HG02943 (cell line): ENCODE data around the gene CYP2A7.
"Not testable (repeated sequence)": the region's sequence is repeated elsewhere in the genome, so short reads cannot be mapped to it uniquely, and the experiment has no call there.

ENCODE experiments used
- ATAC-seq: cut with Tn5 transposase; IDR thresholded peaks from one replicate; pipeline ENCODE4 v1.9.1; 2021; ENCODE audit warnings: mild to moderate bottlenecking, low read depth, moderate library complexity; ENCODE audit not compliant: unreplicated experiment

Gene CYP2A7

DNA sequence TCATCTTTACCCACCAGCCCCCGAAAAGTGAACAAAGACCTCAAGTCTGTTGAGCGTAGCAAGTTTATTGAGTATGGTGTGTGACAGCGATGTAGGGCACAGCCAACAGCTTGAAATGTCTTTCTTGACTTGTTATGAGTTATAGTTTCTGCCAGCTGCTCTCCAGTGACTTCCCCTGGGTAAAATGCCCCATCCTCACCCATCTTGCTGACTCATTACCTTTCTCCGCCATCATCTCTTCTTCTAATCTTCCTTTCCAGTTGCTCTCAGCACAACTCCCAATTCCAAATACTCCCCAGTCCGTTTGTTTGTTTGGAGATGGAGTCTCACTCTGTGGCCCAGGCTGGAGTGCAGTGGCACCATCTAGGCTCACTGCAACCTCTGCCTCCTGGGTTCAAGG lies 18.5 kb upstream of the CYP2A7 start:
- ATAC-seq, result not testable (repeated sequence)

DNA sequence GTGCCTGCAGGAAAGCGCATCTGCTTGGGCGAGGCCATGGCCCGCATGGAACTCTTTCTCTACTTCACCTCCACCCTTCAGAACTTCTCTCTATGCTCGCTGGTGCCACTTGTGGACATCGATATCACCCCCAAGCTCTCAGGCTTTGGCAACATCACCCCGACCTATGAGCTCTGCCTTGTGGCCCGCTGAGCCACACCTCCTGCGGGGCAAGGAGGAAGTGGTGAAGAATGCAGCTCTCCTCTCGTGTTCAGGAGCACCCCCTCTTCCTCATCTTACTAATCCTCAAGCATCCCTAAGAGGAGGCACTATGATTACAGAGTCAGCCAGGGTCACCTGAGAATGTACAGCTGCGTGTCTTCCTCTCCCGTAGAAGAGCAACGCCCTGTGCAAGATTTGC lies 17.9 kb upstream of the CYP2A7 start:
- ATAC-seq, result not testable (repeated sequence)

DNA sequence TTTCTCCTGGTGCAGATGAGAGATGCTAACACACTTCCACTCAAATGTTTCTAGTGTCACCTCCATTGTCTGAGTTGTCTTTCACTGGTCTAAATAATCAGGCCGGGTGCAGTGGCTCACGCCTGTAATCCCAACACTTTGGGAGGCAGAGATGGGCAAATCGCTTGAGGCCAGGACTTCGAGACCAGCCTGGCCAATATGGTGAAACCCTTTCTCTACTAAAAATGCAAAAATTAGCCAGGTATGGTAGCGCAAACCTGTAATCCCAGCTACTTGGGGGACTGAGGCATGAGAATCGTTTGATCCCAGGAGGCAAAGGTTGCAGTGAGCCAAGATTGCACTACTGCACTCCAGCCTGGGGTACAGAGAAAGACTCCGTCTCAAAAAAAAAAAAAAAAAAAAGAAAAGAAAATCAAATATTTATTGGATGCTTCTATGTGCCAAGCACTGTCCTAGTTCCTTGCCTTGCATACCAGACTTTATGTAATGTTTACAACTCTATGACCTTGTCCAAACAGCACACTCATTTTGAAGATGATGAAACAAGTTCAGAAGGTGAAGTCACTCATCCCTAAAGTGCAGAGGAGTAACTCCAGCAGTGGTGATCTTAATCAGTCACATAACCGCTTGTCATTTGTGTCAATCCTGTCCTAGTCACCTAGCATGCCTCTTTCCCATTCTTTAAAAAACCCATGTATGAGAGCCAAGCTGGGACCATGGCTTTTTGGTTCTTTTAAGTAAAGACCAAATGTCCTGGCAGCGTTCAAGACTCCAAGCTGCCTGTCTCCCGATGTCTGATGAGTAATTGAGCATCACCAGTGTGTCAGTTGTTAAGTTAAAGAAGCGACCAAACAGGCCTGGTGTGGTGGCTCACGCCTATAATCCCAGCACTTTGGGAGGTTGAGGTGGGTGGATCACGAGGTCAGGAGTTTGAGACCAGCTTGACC lies 15.1 kb upstream of the CYP2A7 start:
- ATAC-seq, result not testable (repeated sequence)

DNA sequence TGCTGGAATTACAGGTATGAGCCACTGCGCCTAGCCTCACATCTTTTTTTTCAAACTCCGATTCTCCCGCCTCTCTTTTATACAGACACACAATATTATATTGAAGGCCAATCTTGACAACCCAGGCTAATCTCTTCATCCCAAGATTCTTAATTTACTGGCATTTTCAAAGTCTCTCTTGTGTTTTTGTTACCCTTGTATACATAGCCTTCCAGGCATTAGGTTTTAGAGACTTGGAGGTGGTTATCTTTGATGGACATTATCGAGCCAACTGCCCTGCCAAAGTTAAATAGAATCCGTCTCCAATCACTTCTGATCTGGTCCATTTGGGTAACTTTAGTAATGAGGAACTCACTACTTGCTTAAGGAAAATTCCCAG lies 14.4 kb upstream of the CYP2A7 start:
- ATAC-seq, result no peak

DNA sequence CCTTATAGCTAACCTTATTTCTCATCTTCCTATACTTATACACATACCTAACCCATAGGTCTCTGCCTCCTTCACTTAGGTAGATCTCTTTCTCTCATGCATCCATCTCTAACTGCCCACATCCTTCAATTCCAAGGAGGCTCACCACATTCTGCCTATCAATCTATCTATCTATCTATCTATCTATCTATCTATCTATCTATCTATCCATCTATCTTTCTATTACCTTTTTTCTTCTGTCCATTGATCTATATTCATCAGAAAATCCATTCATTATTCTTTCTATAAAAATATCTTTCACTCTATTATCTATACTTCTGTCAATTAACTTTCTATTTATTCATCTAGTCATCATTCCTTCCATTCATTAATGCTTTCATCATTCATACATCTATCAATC lies 11.1 kb upstream of the CYP2A7 start:
- no peak for ATAC-seq

DNA sequence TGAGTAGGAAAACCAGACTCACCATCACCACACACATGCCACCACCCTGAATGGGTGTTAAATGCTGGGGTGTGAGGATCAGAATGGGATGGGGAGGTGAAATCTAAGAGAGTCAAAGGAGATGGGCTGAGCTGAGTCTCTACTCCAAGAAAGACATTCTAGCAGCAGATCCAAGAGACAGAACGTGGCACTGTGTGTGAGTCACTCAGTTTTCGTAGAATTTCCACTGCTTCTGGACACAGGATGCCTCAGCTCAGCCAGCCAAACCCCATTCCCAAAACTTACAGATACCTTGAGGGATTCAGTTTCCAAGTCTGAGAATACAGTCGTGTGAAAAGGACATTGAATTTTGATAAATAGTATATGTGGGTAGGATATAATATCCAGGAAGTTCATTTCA lies 7.3 kb upstream of the CYP2A7 start:
- ATAC-seq, result no peak

DNA sequence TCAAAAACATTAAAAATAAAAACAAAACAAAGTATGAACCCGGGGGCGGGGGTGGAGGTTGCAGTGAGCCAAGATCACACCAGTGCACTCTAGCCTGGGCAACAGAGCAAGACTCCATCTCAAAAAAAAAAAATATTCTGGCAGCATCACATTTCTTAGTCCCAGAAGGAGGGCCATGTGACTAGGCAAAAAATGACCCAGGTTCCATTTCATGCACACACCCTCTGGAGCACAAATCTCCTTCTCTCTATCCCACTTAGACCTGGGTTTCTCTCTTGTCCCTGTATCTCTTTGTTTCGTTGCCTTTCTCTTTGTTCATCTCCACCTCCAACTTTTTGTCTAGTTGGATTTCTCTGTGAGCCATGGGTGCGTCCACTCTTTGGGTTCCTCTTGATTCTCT lies 6.2 kb upstream of the CYP2A7 start:
- ATAC-seq, result no peak

DNA sequence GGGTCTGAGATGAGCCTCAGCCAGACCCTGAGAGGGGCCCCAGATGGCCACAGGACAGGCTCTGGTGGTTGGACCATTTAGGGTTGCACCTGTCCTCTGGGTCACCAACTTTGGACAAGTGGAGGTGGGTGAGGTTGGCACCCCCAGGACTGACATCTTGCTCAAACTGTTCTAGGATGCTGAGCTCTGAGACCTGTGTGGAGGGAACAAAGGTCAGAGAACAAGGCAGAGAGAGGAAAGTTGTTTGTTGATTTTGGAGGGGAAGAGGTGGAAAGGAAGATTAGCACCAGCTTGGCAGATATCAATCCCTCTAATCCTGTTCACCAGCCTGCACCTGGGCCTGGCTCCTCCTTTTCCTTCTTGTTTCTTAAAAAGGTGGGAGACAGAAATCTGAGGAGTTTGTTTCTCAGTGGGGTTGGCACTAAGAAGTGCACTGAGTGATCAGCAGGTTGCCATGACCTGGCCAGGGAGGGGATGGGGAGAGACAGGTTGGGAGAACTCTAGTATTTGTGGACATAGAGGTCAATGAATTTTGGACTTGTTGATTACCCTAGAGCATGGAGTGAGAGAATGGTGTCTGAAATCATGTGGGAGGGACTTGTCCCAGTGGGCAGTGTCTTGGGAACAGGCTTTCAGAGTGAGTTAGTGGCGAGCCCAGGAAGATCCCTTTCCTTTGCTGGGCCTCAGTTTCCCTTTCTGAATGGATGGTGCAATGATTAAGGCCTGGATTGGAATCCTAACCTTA lies 2.3 kb upstream of the CYP2A7 start:
- ATAC-seq, result not testable (repeated sequence)

DNA sequence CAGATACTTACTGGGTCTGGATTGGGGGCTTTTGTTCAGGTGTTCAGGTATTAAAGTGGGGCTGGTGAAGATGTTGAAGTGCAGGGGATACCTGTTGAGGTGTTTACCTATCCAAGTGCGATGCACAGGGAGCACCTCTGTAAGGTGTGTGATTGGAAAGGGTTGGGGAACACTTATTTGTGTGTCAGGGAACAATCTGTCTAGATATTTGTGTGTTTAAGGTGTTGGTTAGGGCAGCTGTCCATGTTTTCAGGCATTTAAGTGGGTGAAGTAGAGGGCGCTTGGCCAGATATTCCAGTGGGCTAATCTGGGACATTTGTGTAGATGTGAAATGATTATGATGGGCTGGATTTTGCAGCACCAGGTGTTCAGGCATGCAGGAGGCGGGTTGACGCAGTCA lies 2.7 kb downstream of the CYP2A7 start:
- not testable (repeated sequence) for ATAC-seq

DNA sequence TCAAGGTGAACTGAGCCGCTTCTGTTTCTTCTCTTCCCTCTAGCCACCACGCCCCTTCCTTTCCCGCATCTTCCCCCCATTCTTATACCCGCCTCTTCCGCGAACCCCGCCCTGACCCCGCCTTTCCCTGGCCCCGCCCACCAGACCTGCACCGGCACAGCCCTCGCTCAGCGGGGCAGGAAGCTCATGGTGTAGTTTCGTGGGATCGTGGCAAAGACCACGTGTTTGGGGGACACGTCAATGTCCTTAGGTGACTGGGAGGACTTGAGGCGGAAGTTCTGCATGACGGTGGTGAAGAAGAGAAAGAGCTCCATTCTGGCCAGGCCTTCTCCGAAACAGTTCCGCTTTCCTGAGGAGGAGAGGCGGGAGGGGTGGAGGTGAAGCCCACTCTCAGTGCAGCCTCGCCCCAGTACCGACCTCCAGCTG lies 6.5 kb downstream of the CYP2A7 start:
- ATAC-seq, result not testable (repeated sequence)

DNA sequence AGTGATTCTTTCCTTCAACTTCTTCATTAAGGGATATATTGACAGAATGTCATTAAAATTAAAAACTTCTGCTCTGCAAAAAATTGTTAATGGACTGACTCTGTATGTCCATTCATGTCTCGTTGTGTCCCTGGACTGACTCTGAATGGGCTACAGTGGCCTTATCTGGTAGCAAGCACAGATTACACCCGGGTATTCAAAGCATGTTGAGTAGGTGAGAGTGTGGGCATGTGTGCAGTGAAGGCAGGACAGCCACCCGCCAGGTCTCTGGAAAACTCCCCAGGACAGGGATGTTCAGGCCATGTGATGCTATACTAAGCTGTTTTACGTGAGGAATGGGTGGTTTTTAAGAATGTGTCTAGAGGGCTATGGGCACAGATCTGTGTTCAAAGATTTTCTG lies 7.2 kb downstream of the CYP2A7 start:
- ATAC-seq, result not testable (repeated sequence)

DNA sequence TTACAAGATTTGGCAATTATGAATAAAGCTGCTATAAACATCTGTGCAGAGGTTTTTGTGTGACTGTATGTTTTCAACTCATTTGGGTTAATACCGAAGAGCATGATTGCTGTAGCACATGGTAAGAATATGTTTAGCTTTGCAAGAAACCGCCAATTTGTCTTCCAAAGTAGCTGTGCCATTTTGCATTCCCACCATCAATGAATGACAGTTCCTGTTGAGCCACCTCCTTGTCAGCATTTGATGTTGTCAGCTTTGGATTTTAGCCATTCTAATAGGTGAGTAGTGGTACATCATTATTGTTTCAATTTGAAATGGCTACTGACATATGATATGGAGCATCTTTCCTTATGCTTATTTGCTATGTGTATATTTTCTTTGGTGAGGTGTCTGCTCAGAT lies 8.2 kb downstream of the CYP2A7 start:
- not testable (repeated sequence) for ATAC-seq

DNA sequence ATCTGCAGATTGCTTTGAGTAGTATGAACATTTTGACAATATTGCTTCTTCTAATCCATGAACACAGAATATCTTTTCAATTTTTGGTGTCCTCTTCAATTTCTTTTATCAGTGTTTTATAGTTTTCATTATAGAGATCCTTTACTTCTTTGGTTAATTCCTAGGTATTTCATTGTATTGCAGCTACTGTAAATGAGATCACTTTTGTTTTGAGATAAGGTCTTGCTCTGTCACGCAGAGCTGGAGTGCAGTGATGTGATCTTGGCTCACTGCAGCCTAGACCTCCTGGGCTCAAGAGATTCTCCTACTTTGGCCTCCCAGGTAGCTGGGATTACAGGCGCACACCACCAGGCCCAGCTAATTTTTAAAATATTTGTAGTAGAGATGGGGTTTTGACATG lies 9.8 kb downstream of the CYP2A7 start:
- ATAC-seq, result no peak

DNA sequence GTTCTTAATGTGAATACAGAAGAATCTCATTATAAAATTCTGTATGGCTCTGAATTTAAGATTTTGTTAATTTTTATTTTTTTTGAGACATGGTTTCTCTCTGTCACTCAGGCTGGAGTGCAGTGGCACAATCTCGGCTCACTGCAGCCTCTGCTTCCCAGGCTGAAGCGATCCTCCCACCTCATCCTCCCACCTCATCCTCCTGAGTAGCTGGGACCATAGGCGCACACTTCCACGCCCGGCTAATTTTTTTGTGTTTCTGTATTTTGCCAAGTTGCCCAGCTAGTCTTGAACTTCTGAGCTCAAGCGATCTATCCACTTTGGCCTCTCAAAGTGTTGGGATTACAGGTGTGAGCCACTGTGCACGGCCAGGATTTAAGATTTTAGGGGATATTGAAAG lies 14.3 kb downstream of the CYP2A7 start:
- no peak for ATAC-seq

DNA sequence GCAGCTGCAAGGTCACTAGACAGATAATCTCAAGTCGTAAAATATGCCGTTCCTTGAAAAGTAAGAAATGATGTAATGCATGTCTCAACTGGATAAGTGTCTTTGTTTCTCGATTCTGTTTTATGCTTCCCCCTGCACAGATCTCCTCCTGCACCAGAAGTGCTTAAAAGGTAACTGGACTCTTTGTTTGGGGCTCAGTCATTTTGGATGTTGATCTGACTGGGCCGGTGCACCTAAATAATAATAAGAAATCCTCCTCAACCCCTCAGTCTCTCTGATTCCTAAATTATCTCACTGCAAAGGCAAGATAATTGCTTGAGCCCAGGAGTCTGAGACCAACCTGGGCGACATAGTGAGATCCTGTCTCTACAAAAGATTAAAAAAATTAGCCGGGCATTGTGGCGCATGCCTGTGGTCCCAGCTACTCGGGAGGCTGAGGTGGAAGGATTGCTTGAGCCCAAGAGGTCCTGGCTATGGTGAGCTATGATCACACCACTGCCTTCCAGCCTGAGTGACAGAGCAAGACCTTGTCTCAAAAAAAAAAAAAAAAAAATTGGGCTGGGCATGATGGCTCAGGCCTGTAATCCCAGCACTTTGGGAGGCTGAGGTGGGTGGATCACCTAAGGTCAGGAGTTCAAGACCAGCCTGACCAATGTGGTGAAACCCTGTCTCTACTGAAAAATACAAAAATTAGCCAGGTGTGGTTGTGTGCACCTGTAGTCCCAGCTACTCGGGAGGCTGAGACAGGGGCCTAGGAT lies 17.1 kb downstream of the CYP2A7 start:
- ATAC-seq, result not testable (repeated sequence)

DNA sequence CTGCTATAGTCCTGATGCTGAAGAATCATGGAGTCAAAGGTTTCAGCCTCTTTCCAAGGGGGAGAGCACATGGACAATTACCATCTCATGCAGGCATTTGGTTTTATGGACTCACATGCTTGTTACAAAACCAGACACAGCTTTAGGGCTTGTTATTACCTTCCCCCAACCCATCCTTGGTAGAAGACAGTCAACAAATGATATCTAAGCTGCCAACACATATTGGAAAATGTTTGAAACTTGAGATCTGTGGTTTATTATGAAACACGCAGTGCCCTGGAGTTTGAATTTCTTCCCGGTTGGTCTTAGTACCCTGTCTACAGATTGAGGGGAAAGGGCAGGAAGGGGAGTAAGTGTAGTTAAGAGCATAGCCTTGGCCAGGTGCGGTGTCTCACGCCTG lies 19.2 kb downstream of the CYP2A7 start:
- no peak for ATAC-seq

DNA sequence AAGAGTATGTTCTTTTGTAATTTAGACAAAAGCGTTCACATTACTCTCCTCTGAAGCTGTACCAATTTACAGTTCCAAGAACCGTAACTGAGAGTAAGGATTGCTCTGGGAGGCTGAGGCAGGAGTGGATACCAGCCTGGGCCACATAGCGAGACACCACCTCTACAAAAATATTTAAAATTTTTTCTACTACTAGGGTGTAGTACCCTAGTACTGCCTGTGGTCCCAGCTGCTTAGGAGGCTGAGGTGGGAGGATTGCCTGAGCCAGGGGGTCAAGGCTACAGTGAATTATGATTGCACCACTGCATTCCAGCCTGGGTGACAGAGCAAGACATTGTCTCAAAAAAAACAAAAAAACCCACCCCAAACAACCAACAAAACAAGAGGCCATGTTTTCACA lies 19.7 kb downstream of the CYP2A7 start:
- no peak for ATAC-seq

DNA sequence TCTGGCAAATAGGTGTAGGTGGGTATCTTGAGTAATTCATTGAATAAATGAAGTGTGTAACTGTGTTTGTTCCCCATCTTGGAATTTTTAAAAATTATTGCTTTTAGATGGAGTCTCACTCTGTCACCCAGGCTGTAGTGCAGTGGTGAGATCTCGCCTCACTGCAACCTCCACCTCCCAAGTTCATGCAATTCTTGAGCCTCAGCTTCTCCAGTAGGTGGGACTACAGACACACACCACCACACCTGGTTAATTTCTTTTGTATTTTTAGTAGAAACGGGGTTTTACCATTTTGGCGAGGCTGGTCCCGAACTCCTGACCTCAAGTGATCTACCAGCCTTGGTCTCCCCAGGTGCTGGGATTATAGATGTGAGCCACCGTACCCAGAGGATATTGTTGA lies 23.9 kb downstream of the CYP2A7 start:
- no peak for ATAC-seq

DNA sequence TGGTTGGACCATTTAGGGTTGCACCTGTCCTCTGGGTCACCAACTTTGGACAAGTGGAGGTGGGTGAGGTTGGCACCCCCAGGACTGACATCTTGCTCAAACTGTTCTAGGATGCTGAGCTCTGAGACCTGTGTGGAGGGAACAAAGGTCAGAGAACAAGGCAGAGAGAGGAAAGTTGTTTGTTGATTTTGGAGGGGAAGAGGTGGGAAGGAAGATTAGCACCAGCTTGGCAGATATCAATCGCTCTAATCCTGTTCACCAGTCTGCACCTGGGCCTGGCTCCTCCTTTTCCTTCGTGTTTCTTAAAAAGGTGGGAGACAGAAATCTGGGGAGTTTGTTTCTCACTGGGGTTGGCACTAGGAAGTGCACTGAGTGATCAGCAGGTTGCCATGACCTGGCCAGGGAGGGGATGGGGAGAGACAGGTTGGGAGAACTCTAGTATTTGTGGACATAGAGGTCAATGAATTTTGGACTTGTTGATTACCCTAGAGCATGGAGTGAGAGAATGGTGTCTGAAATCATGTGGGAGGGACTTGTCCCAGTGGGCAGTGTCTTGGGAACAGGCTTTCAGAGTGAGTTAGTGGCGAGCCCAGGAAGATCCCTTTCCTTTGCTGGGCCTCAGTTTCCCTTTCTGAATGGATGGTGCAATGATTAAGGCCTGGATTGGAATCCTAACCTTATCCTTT lies 29.4 kb downstream of the CYP2A7 start:
- ATAC-seq, result not testable (repeated sequence)

DNA sequence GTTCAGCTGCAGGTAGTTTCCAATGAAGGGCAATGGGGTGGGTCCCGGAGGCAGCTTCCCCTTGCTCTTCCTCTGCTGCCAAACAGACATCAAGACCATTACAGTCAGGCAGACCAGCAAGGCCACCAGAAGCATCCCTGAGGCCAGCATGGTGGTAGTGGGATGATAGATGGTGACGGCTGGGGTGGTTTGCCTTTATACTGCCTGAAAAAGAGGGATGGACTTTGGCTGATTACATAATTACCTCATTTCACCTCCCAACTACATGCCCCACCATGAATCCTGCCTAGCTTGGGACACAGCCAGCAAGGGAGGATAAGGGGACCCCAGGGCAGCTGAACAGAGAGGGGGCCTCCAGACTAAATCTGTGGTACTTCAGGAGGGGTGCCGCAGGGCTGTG lies 31.8 kb downstream of the CYP2A7 start, which contains the start of gene CYP2A6:
Gene CYP2A6 (minus strand): TSS at position 171 of the 400 bp plus-strand sequence. CDS start 21 bp downstream, at position 150.
- not testable (repeated sequence) for ATAC-seq
